ENCODE data around the gene C10orf120.

Gene C10orf120

DNA sequence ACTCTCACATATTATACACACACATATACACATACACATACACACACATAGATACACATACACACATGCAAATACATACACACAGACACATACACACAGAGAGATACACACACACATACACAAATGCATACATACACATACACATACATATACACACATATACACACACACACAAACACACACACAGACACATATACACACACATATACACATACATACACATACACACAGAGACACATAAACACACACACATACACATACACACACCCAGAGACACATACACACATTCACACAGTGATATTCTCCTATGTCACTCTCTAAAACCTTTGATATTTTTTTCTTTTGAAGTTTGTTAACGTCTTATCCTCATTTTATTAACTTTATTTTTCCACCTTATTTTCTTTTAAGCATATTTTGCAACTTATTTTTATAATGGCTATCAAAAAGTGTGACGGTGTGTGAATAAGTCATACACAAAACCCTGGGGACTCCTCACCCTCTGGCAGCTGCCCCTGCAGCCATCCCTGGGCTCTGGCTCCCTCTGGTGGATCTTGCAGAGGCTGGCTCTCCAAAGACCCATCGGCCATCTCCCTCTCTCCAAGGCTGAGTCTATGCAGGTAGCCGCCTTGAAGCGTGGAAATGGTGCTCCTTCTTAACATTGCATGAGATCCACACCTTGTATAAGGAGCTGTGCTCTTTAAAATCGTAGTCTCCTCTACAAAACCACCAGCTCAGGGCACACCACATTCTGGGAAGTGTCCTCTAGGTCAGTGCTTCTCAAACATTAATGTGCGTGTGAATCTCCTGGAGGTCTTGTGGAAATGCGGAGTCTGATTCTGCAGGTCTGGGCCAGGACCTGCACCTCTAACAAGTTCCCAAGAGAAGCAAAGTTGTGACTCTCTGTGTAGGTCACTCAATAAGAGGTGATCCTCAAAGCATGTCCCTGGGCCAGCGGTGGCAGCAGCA lies 4.1 kb upstream of the C10orf120 start:
- DNase-seq (ENCODE audit: low read depth): peak; percentile 17

DNA sequence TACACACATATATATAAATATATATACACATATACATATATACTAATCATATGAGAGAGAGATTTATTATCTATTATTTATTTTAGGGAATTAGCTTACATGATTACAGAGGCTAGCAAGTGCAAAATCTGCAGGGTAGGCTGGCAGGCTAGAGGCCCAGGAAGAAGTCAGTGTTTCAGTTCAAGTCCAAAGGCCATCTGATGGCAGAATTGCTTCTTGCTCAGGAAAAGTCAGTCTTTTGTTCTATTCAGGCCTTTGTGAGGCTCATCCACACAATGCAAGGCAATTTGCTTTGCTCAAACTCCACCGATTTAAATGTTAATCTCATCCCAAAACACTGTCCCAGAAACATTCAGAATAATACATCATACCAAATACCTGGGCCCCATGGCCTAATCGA lies 2.6 kb upstream of the C10orf120 start:
- no peak for DNase-seq (ENCODE audit: low read depth)

DNA sequence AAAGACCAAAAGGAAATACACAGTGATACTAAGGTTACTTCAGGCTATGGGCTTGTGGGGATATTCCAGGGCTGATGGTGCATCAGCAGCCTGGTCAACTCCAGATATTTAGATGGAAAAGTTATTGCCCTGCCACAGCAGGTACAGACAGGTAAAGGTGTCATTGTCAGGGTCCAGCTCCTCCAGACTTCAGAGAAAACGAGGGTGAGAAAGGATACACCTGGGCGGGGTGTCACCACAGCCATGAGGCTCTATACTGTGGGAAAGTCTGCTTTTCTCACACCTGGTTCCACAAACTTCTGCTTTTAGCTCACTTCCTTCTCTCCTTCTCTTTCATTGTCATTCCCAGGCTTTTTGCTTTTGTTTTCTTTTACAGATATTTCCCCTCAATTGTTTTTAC lies 2.0 kb upstream of the C10orf120 start:
- DNase-seq (ENCODE audit: low read depth): no peak

DNA sequence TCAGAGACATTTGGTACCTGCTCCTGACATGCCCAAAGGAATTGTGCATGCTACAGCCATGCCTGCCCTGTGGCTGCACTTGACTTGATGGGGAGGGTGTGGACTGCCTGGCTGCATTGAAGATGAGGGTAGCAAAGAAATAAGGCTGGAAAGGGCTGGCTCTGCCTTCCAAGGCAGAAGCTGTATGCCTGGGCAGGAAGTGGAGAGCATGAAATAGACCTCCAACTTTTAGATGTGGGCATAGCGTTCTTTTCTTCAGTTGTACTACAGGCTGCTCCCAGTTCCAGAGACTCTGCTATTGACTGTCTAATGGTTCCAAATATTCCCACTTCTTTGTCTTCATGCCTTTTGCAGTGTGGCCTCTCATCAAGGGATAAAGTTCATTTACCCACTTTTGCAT lies 3.0 kb downstream of the C10orf120 start:
- DNase-seq (ENCODE audit: low read depth): no peak

DNA sequence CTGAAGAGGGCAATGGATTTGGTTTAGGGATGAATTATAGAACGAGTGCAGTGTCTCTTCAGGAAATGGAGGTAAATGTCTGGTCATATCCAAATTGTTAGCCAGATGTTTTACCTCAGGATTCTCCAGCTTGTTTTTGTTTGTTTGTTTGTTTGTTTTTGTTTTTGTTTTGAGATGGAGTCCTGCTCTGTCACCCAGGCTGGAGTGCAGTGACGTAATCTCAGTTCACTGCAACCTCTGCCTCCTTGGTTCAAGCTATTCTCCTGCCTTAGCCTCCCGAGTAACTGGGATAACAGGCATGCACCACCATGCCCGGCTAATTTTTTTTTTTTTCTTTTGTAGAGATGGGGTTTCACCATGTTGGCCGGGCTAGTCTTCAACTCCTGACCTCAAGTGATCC lies 6.9 kb downstream of the C10orf120 start:
- DNase-seq (ENCODE audit: low read depth): no peak

DNA sequence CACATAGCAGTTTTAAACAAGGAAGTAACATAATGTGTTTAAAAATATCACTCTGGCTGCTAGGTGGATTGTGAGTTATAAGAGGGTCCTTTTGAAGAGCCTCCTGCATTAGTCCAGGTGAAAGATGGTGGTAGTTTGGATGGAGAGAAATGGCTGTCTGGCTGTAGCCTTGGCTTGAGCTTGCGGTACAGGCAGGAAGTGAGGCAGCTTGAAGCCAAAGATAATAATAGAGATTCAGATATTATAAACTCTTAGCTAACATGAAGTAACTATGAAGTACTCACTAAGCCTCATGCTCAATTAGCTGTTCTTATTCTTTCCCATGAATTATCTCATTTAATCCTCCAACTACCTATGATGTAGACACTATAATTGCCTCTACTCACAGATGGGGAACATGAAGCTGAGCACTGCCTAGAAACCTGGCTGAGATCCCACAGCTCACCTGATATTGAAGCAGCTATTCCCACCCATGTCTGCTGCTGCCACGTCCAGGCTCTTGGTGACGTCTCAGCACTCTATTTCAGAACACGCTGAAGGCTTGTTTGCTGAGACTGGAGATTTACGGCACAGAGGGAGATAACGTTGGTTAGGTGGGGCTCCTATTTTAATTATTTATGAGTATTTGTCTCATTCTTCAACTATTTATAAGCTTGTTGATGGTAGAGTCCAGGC lies 10.4 kb downstream of the C10orf120 start:
- DNase-seq (ENCODE audit: low read depth): no peak

DNA sequence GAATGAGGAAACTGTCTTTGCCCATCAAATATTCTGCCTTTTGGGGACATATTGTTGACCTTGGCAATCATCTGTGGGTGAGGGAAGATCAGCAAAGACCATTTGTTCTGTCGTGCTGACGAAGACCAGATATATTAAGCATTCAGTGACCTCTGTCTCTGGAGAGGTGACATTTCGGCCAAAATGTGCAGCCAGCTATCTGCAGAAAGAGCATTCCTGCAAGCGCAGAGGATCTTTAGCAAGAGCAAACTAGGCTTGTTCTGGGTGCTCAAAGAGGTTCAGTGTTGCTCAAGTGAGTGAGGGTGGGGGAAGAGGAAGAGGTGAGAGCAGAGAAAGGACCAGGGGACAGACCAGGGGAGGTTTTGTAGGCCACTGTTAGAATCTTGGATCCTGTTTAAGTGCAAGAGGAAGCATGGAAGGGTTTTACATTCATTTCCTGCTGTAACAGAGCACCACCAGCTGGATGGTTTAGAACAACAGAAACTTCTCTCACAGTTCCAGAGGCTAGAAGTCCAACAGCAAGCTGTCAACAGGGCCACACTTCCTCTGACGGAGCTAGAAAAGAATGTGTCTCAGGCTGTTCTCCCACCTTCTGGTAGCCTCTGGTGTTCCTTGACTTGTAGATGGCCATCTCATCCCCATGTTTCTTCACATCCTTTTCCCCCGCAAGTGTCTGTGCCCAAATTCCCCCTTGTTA lies 11.2 kb downstream of the C10orf120 start:
- no peak for DNase-seq (ENCODE audit: low read depth)

DNA sequence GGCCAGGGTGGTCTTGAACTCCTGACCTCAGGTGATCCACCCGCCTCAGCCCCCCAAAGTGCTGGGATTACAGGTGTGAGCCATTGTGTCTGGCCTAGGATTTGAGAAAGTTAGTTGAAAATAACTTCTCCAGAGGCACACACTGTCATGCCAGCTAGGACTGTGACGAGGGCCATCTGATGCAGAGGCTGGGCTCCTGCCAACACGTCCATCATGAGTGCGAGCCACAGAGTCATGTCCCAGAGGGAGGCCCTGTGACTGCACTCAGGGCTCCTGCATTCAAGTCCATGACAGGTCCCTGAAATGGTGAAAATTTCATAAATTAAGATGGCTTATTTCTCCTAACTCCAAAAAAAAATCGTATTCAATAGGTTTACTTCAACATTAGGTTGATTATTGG lies 17.1 kb downstream of the C10orf120 start:
- DNase-seq (ENCODE audit: low read depth): no peak

DNA sequence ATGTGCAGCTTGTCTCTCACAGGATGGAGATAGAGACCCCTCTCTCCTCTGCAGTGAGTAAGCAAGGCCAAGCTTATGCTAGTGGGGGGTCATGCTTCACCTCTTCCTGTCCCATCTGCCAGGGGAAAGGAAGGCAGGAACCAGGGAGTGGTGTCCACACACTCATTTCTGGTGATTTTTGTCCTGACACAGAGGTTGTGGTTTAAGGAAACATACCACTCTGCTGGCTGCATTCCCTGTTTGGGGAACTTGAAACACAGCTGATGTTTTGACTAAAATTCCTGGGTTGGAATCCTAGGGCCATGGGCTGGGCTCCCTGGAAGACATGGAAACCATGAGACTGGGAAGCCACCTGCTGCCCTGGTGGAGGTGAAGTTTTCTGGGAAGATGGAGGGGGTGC lies 21.4 kb downstream of the C10orf120 start:
- DNase-seq (ENCODE audit: low read depth): no peak

DNA sequence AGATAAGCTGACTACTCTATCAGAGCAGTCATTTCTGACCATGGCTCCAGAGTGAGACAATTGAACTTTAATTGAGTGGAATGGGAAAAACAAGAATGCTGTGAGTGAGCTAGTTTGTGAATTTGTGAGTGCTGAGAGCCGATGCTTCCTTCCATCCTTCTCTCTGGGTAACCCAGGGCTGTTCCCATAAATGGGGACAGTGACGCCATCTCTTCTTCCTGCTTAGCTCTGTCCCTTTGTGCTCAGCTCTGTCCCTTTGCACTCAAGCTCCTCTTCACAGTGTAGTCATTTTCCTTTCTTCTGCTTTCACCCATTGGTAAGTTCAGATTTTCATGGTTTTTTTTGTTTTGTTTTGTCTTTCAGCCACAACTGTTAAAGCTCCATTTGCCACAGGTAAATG lies 24.4 kb downstream of the C10orf120 start:
- no peak for DNase-seq (ENCODE audit: low read depth)

DNA sequence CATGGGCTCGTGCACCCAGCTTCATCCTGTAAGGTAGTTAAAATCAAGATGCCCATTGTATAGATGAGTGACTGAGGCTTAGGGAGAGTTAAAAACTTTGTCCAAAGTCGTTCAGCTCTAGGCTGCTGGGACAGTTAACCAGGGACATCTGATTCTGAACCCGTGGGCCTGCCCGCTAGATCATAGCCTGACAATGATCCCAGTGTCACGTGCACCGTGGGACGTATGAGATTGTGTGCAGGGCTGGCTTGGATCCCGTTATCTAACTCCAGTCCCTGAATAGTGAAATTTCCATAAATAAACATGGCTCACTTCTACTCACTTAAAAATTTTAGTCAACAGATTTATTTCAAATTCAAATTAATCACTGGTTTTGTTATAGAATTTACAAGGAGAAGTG lies 24.9 kb downstream of the C10orf120 start:
- no peak for DNase-seq (ENCODE audit: low read depth)

DNA sequence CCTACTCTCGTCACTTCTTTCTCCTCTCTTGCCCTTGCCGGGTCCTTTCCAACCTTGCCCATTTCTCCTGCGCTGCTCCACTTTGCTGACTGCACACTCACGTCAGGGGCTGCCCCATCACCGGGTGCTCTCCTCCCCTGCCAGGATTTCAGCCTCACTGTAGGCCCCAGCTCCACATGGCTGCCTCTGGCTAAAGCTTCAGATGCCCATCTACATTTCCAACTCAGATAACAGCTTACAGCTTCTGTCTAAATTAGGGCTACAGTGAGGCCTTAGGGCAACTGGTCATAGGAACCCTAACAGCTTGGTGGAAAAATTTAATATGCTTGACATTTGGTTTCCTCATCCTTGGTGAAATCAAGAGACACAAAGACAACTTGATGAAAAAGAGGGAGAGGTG lies 25.9 kb downstream of the C10orf120 start:
- no peak for DNase-seq (ENCODE audit: low read depth)

DNA sequence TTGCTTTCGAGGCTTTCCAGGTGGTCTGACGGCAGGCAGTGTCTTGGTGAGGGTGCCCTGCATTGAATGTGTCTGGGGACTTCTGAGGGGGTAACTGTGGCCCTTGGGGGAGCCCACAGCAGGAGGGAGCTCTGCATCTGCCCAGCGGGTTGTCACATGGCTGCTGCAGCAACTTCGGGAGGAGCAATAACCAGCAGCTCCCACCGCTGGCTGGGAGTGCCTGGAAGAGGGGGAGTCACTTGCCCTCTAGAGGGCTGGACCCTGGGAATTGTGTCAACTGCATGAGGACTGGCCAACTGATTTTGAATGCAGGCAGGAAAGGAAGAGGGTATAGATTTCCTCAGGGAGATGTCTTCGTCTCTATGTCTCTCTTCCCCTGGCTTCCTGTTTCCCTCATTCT lies 26.4 kb downstream of the C10orf120 start:
- no peak for DNase-seq (ENCODE audit: low read depth)

DNA sequence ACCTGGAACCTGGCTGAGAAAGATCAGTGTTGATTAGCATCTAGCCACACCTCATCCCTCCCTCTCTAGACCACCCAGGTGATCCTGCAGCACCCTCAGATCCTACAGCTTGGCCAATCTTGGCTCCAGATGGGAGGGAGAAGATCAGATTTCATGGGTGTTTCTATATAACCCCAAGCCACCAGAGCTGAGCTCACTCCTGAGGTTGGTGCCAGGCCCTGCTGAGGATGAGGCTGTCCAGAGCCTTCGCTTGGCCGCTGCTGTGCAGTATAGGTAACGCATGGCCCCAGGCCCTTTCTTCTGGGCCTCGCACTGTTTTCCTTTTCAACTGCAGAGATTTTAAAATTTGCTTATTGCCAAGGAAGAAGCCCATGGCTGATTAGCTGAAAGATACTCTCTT lies 27.0 kb downstream of the C10orf120 start:
- no peak for DNase-seq (ENCODE audit: low read depth)

DNA sequence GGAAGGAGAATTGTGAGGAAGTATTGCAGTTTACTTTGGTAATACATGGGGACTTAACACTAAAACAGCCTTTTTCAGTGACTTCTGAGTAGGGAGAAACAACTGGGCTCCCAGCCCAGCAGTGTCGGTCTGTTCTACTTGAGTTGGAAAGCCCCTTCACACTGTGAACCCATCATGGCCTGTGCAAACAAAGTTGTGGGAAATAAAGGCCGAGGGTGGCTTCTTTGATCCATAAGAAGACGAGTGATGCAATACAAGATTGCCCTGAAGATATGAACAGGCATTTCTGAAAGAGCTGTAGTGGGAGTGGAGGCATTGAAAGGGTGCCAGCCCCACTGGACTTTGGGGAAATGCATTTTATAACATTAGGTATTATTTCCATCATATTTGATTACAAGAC lies 28.3 kb downstream of the C10orf120 start:
- no peak for DNase-seq (ENCODE audit: low read depth)

DNA sequence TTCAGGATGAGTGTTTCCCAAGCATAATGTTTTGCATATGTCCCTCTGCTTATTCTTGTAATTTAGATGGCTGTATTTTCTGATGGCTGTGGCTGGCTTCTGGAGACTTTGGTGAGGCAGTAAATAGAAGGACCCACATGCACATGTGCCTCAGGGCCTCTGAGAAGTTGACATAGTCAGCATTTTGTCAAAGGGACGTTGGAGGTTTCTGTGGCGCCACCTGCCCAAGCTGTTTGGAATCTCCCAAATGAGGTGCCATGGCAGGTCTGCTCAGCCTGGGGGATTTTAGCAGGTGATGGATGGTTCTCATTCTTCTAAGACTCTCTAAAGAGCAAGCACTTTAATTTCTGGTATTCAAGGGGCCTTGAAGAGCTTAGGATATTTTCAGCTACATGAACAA lies 29.8 kb downstream of the C10orf120 start:
- DNase-seq (ENCODE audit: low read depth): no peak

DNA sequence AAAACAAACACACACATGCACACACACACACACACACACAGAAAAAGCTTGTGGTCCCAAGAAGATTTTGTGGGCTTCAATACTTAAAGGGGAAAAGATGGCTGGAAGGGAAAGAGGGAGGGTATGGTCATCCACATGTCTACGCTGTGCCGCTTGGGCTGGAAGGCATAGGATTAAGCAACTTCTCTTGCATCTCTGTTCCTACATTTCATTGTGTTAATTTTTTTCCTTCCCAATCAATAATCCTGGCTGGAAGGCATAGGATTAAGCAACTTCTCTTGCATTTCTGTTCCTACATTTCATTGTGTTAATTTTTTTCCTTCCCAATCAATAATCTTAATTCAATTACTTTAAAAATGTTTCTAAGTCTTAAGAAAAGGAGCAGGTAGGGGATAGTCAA lies 30.6 kb downstream of the C10orf120 start:
- no peak for DNase-seq (ENCODE audit: low read depth)

DNA sequence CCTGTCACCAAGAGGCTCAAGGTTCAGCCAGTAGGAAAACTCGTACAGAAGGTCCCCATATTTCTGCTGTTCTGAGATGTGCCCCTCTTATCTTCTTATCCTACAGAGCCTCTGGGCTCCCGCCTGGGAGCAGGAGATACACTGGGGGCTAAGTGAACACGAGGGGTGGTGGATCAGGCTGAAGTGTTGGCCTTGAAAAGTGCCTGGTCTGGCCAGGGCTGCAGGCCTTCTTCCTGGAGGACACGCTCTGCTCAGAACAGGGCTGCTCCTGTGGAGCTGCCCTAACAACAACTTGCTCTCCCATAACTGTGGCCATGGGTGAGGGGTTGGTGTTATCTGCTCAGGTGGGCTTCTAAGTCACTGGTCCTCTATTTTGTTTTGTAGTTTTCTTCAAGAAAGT lies 33.7 kb downstream of the C10orf120 start:
- DNase-seq (ENCODE audit: low read depth): no peak

DNA sequence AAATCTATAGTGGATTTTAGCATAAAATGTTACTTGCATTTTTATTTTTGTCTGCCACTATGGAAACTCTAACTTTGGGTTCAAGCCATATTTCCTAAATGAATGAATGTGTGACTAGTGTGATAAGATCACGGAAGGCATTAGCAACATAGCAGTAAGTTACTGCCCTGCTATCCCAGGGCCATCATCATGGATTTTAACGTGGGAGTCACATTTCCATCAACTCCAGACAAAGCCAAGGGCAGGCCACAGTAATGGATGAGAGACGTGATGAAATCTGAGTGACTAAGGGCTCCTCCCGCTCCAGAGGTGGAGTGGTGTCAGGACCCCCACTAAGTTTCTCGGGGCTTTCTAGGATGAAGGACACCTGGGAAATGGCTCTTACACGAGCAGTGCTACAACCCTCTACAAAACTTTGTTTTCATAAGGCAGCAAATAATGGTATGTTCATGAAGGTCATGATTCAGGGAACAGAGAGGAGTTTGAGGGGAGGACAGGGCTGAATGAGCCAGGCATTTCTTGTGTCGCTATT lies 34.3 kb downstream of the C10orf120 start:
- DNase-seq (ENCODE audit: low read depth): no peak

DNA sequence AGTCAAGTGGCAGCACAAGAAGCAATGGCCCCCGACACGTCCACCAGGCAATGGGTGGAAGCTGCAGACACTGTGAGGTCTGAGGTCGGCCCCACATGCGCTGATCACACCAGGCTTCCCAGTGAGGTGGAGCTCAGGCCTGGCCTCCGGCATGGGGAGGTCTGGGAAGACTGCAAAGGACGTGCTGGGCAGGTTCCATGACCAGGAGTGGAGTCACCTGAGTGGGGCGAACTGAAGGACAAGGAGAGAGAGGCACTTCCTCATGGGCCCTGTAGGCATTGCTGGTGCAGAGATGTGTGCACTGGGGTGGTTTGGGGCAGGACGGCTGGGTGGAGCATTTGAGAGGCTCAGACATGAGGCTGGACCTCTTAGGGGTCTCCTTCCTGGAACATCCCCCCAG lies 35.1 kb downstream of the C10orf120 start:
- no peak for DNase-seq (ENCODE audit: low read depth)

DNA sequence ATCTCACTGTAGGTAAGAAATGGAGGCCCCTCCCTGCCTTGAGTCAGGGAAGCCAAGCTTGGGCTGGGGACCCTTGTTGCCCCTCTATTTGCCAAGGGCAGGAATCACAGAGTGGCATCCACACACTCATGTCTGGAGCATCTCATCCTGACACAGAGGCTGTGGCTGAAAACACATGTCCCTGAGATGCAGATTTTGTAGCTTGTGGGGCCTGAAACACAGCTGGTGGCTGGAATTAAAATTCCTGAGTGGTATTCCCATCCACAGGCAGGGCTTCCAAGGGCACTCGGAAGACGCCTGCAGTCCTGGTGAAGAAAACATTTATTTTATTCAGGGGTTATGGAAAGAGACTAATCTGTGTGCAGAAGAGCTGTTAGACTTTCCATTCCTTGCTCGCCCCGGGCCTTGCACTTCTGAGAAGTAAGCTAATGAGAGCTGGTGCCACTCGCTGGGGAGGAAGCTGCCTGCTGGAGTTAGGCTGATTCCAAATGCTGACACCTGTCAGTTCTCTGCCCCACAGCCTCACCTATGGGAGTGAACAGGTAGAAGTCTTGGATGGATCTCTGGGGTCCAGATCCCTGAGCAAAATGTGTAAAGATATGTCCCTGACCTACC lies 36.0 kb downstream of the C10orf120 start:
- DNase-seq (ENCODE audit: low read depth): no peak

DNA sequence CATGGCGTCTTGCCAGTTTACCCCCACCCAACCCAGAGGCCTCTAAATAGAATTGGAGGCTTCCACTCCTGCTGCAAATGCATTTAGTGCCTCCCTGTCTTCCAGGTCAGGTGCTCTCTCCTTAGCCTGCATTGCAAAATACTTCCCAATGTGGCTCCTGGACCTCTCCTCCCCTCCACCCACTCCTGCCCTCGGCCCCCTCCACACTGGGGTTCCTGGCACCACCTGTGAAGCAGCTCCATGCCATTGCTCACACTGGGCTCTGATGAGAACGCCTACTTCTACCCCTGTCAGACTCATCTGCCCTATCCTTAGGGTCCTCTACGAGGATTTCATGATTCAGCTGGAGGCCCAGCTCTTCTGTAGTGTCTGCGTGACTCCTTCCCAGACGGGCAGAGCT lies 37.4 kb downstream of the C10orf120 start:
- DNase-seq (ENCODE audit: low read depth): no peak

Data from CMK (cell line).